Astrocyte (in vitro differentiated cells and primary cell): Measurements from ENCODE around the gene CD44.

ENCODE experiments used
- CTCF ChIP-seq: IDR thresholded peaks from 2 replicates; pipeline ENCODE4 v1.5.1; 2011; ENCODE audit warnings: low read depth, mild to moderate bottlenecking, inconsistent platforms, low read length, moderate library complexity; ENCODE audit not compliant: insufficient read depth
- EZH2 ChIP-seq: IDR thresholded peaks from 2 replicates; pipeline ENCODE4 v1.6.1; 2012; ENCODE audit warnings: mild to moderate bottlenecking, low read length, inconsistent platforms; ENCODE audit not compliant: insufficient read depth

- TF ChIP-seq CTCF (no peak), EZH2 (no peak)
These were observed 5.3 kb upstream of the CD44 start for GRCh38 chr11:35133656-35134055.
